ENCODE data around the gene RER1. TPM values are rescaled to one million over a fixed set of nuclear protein-coding genes. Genes with fewer than 3 reads are reported as not detected.
A peak's percentile ranks its signal among the peaks of the same experiment; 100 is the strongest.

RER1 gene
- total RNA-seq, 2 donors from 2014 or later, result 93.7 to 101 TPM

GRCh38 chr1:2413495-2414296 is 22.1 kb downstream of the RER1 start:
- DNase-seq (ENCODE audit: low spot score), result no peak
- intact Hi-C loops (cut with DNase I), result loop anchor here in 1 of 2 donors (2.0 to 10.0 kb wide), 2 partner anchors 135 to 1011 kb away; no protein-coding TSS in a partner anchor

GRCh38 chr1:2414297-2414958 is 22.8 kb downstream of the RER1 start:
- peak; percentile 93 for DNase-seq (ENCODE audit: low spot score)
- intact Hi-C loops (cut with DNase I), result loop anchor here in 1 of 2 donors (10.0 kb wide), 1 partner anchor 1010 kb away; no protein-coding TSS in a partner anchor

- DNase-seq (ENCODE audit: low spot score), result no peak
- intact Hi-C loops (cut with DNase I), result loop anchor here (5.0 to 10.0 kb wide), 3 partner anchors 132 to 1009 kb away; no protein-coding TSS in a partner anchor
These were observed 23.7 kb downstream of the RER1 start for GRCh38 chr1:2415337-2415736.

GRCh38 chr1:2415801-2416208 is 24.2 kb downstream of the RER1 start:
- intact Hi-C loops (cut with DNase I), result loop anchor here (5.0 to 10.0 kb wide), 3 partner anchors 131 to 1009 kb away; no protein-coding TSS in a partner anchor
- DNase-seq (ENCODE audit: low spot score), result no peak

GRCh38 chr1:2416403-2416802 is 24.8 kb downstream of the RER1 start:
- DNase-seq (ENCODE audit: low spot score), result no peak
- intact Hi-C loops (cut with DNase I), result loop anchor here (5.0 to 10.0 kb wide), 3 partner anchors 131 to 1008 kb away; no protein-coding TSS in a partner anchor

- intact Hi-C loops (cut with DNase I), result loop anchor here (5.0 to 10.0 kb wide), 3 partner anchors 130 to 1008 kb away; no protein-coding TSS in a partner anchor
- no peak for DNase-seq (ENCODE audit: low spot score)
These were observed 25.6 kb downstream of the RER1 start for GRCh38 chr1:2417083-2417832.

- intact Hi-C loops (cut with DNase I), result loop anchor here (5.0 to 10.0 kb wide), 3 partner anchors 129 to 1007 kb away; no protein-coding TSS in a partner anchor
- DNase-seq (ENCODE audit: low spot score), result no peak
These were observed 26.2 kb downstream of the RER1 start for GRCh38 chr1:2417833-2418225.

- DNase-seq (ENCODE audit: low spot score), result no peak
- intact Hi-C loops (cut with DNase I), result loop anchor here (5.0 to 10.0 kb wide), 3 partner anchors 128 to 1006 kb away; no protein-coding TSS in a partner anchor
These were observed 27.2 kb downstream of the RER1 start for GRCh38 chr1:2418791-2419320.

GRCh38 chr1:2419416-2419815 is 27.8 kb downstream of the RER1 start:
- no peak for DNase-seq (ENCODE audit: low spot score)
- intact Hi-C loops (cut with DNase I), result loop anchor here (5.0 to 10.0 kb wide), 3 partner anchors 128 to 1005 kb away; no protein-coding TSS in a partner anchor

- DNase-seq (ENCODE audit: low spot score), result no peak
- intact Hi-C loops (cut with DNase I), result no loop called here
These were observed 30.9 kb downstream of the RER1 start for GRCh38 chr1:2422523-2422922.

- intact Hi-C loops (cut with DNase I), result loop anchor here in 1 of 2 donors (5.0 kb wide), 1 partner anchor 591 kb away; no protein-coding TSS in a partner anchor
- DNase-seq (ENCODE audit: low spot score), result no peak
These were observed 34.3 kb downstream of the RER1 start for GRCh38 chr1:2425892-2426291.

GRCh38 chr1:2426540-2426939 is 34.9 kb downstream of the RER1 start:
- intact Hi-C loops (cut with DNase I), result loop anchor here in 1 of 2 donors (5.0 kb wide), 1 partner anchor 591 kb away; no protein-coding TSS in a partner anchor
- DNase-seq (ENCODE audit: low spot score), result no peak

- intact Hi-C loops (cut with DNase I), result loop anchor here in 1 of 2 donors (5.0 kb wide), 1 partner anchor 590 kb away; no protein-coding TSS in a partner anchor
- no peak for DNase-seq (ENCODE audit: low spot score)
These were observed 35.4 kb downstream of the RER1 start for GRCh38 chr1:2427051-2427450.

GRCh38 chr1:2427976-2428375 is 36.3 kb downstream of the RER1 start:
- intact Hi-C loops (cut with DNase I), result loop anchor here in 1 of 2 donors (5.0 kb wide), 1 partner anchor 589 kb away; no protein-coding TSS in a partner anchor
- DNase-seq (ENCODE audit: low spot score), result no peak

GRCh38 chr1:2428490-2428889 is 36.8 kb downstream of the RER1 start:
- DNase-seq (ENCODE audit: low spot score), result no peak
- intact Hi-C loops (cut with DNase I), result loop anchor here in 1 of 2 donors (5.0 kb wide), 1 partner anchor 589 kb away; no protein-coding TSS in a partner anchor

- intact Hi-C loops (cut with DNase I), result loop anchor here in 1 of 2 donors (5.0 kb wide), 1 partner anchor 587 kb away; no protein-coding TSS in a partner anchor
- no peak for DNase-seq (ENCODE audit: low spot score)
These were observed 38.3 kb downstream of the RER1 start for GRCh38 chr1:2429780-2430591.

GRCh38 chr1:2430592-2430973 is 38.9 kb downstream of the RER1 start:
- intact Hi-C loops (cut with DNase I), result no loop called here
- no peak for DNase-seq (ENCODE audit: low spot score)

- intact Hi-C loops (cut with DNase I), result no loop called here
- DNase-seq (ENCODE audit: low spot score), result no peak
These were observed 39.5 kb downstream of the RER1 start for GRCh38 chr1:2431103-2431502.
